RWPE1 (cell line): ENCODE data around the gene KDR.

Experiments
- CTCF ChIA-PET: fragments of 350-600 bp; sonication (Branson Sonifier 250); formaldehyde crosslinking; extraction: SDS; loops from one replicate; lab custom pipeline; 2021; lab: Yijun Ruan, JAX
- POLR2A ChIA-PET: fragments of 400-600 bp; formaldehyde crosslinking; extraction: SDS; loops from one replicate; lab custom pipeline; 2020; ENCODE audit warnings: antibody characterized with exemption; ENCODE audit not compliant: low non-redundant PET; lab: Yijun Ruan, JAX
- DNase-seq: peaks from one replicate; pipeline ENCODE4 v3.0.0; 2012; ENCODE audit warnings: low spot score
- H3K27ac ChIP-seq: fragments of 450-650 bp; 2 replicates; pipeline ENCODE4 v1.5.1; 2017
- CTCF ChIP-seq: fragments of 450-650 bp; conservative IDR thresholded peaks from 2 replicates; pipeline ENCODE4 v1.5.1; 2017; ENCODE audit warnings: low read depth, mild to moderate bottlenecking

KDR gene

GRCh38 chr4:55161739-55162138 is 36.3 kb upstream of the KDR start:
- no peak overlapping the region for H3K27ac ChIP-seq
- POLR2A ChIA-PET, result no interaction called here
- TF ChIP-seq CTCF, result no peak
- CTCF ChIA-PET, result no interaction called here
- DNase-seq, result no peak

GRCh38 chr4:55159851-55160250 is 34.5 kb upstream of the KDR start:
- no peak for TF ChIP-seq CTCF
- DNase-seq, result no peak
- CTCF ChIA-PET, result no interaction called here
- POLR2A ChIA-PET, result no interaction called here
- H3K27ac ChIP-seq, result no peak overlapping the region

GRCh38 chr4:55158957-55159356 is 33.6 kb upstream of the KDR start:
- no peak for TF ChIP-seq CTCF
- ChIA-PET CTCF (interaction anchor here (0.5 to 1.0 kb wide), 2 partner anchors 10 to 927 kb away, joined by 3 read pairs; no protein-coding TSS in a partner anchor), POLR2A (no interaction called here)
- H3K27ac ChIP-seq, result no peak overlapping the region
- no peak for DNase-seq

- H3K27ac ChIP-seq, result no peak overlapping the region
- ChIA-PET CTCF (no interaction called here), POLR2A (no interaction called here)
- DNase-seq, result no peak
- TF ChIP-seq CTCF, result no peak
Measured at GRCh38 chr4:55157559-55158277, 32.3 kb upstream of the KDR start.

GRCh38 chr4:55154933-55155332 is 29.5 kb upstream of the KDR start:
- DNase-seq, result no peak
- TF ChIP-seq CTCF, result no peak
- POLR2A ChIA-PET, result no interaction called here
- CTCF ChIA-PET, result no interaction called here
- H3K27ac ChIP-seq, result no peak overlapping the region

- H3K27ac ChIP-seq, result no peak overlapping the region
- ChIA-PET CTCF (no interaction called here), POLR2A (no interaction called here)
- TF ChIP-seq CTCF, result no peak
- no peak for DNase-seq
Measured at GRCh38 chr4:55154290-55154880, 29.0 kb upstream of the KDR start.
